HepG2 (cell line): ENCODE data around the gene GNB1. TPM values are rescaled to one million over a fixed set of nuclear protein-coding genes. Genes with fewer than 3 reads are reported as not detected.

ENCODE experiments used
- AGO2 ChIP-seq: fragments of 200-400 bp; formaldehyde crosslinking; optimal IDR thresholded peaks from 2 replicates; pipeline ENCODE3; 2017; ENCODE audit warnings: mild to moderate bottlenecking, low read depth, low read length, moderate library complexity
- ARHGAP35 ChIP-seq: sonication (generic); formaldehyde crosslinking; IDR thresholded peaks from 2 replicates; pipeline ENCODE4 v1.9.0; 2022; ENCODE audit warnings: mild to moderate bottlenecking, inconsistent platforms, moderate library complexity, missing genetic modification reagents, borderline replicate concordance
- ATF3 ChIP-seq: sonication (generic); formaldehyde crosslinking; IDR thresholded peaks from 2 replicates; pipeline ENCODE4 v1.4.0; 2020; ENCODE audit warnings: missing genetic modification reagents
- DPF2 ChIP-seq: sonication (generic); formaldehyde crosslinking; IDR thresholded peaks from 2 replicates; pipeline ENCODE4 v1.4.0; 2020; ENCODE audit warnings: mild to moderate bottlenecking, low read depth, missing genetic modification reagents, borderline replicate concordance
- EEA1 ChIP-seq: sonication (generic); formaldehyde crosslinking; IDR thresholded peaks from 2 replicates; pipeline ENCODE4 v1.5.1; 2020; ENCODE audit warnings: mild to moderate bottlenecking, missing genetic modification reagents, borderline replicate concordance
- FOXA3 ChIP-seq: IDR thresholded peaks from 2 replicates; pipeline ENCODE4 v1.6.1; 2016; ENCODE audit warnings: missing genetic modification reagents, missing compliant biosample characterization
- GMEB1 ChIP-seq: sonication (generic); formaldehyde crosslinking; IDR thresholded peaks from 2 replicates; pipeline ENCODE4 v1.5.1; 2020; ENCODE audit warnings: missing genetic modification reagents, mild to moderate bottlenecking, borderline replicate concordance
- HDAC6 ChIP-seq: fragments of 200-600 bp; sonication (generic); IDR thresholded peaks from 2 replicates; pipeline ENCODE4 v1.7.0; 2017; ENCODE audit warnings: mild to moderate bottlenecking, antibody characterized with exemption, low read length, low read depth
- HNRNPUL1 ChIP-seq: fragments of 200-400 bp; formaldehyde crosslinking; IDR thresholded peaks from 2 replicates; pipeline ENCODE4 v1.6.1; 2017; ENCODE audit warnings: low read depth, mild to moderate bottlenecking, low read length, moderate library complexity
- HOXA5 ChIP-seq: sonication (generic); formaldehyde crosslinking; IDR thresholded peaks from 2 replicates; pipeline ENCODE4 v1.4.0; 2020; ENCODE audit warnings: missing genetic modification reagents
- KDM2A ChIP-seq: sonication (generic); formaldehyde crosslinking; IDR thresholded peaks from 2 replicates; pipeline ENCODE4 v1.4.0; 2020; ENCODE audit warnings: low read depth, missing genetic modification reagents, borderline replicate concordance
- MIER2 ChIP-seq: IDR thresholded peaks from 2 replicates; pipeline ENCODE4 v1.6.1; 2016; ENCODE audit warnings: missing biosample characterization, missing genetic modification reagents
- MZF1 ChIP-seq: sonication (generic); formaldehyde crosslinking; IDR thresholded peaks from 2 replicates; pipeline ENCODE4 v1.8.1; 2023; ENCODE audit warnings: mild to moderate bottlenecking, missing genetic modification reagents, borderline replicate concordance
- ONECUT2 ChIP-seq: sonication (generic); formaldehyde crosslinking; IDR thresholded peaks from 2 replicates; pipeline ENCODE4 v1.4.0; 2020; ENCODE audit warnings: missing genetic modification reagents
- REST ChIP-seq, 2 experiments: IDR thresholded peaks; 2 replicates each; pipeline ENCODE4 v1.6.1; 2011 to 2012; ENCODE audit warnings: low read length in 2 of 2, borderline replicate concordance in 1 of 2, low read depth in 1 of 2, mild to moderate bottlenecking in 1 of 2, moderate library complexity in 1 of 2
- SALL2 ChIP-seq: sonication (generic); formaldehyde crosslinking; IDR thresholded peaks from 2 replicates; pipeline ENCODE4 v1.8.1; 2023; ENCODE audit warnings: mild to moderate bottlenecking, missing genetic modification reagents, inconsistent platforms
- TAF1 ChIP-seq: sonication (generic); formaldehyde crosslinking; IDR thresholded peaks from 2 replicates; pipeline ENCODE4 v1.4.0; 2020; ENCODE audit warnings: missing genetic modification reagents
- TFE3 ChIP-seq: IDR thresholded peaks from 2 replicates; pipeline ENCODE4 v1.6.1; 2016
- ZNF879 ChIP-seq: sonication (generic); formaldehyde crosslinking; IDR thresholded peaks from 2 replicates; pipeline ENCODE4 v1.8.1; 2023; ENCODE audit warnings: missing genetic modification reagents
- ZUFSP ChIP-seq: sonication (generic); formaldehyde crosslinking; IDR thresholded peaks from 2 replicates; pipeline ENCODE4 v1.9.0; 2021; ENCODE audit warnings: missing genetic modification reagents, mild to moderate bottlenecking, borderline replicate concordance
- polyA plus RNA-seq, 8 experiments: library from polyadenylated mRNA; depleted of rRNA in 3 of 8; stranded (reverse) in 7 of 8; unstranded in 1 of 8; fragments of >200 nt; fragmentation: Illumina TruSeq in 4 of 8; extraction: Trizol in 4 of 8; gene quantifications; 2 replicates each; pipeline versions ENCODE4 v1.2.1 to v1.2.3, GENCODE V29; 2011 to 2016; ENCODE audit warnings: low read depth in 4 of 8, missing spikeins in 1 of 8, mixed read lengths in 1 of 8; ENCODE audit not compliant: insufficient read depth in 1 of 8
- total RNA-seq, 5 experiments: library from RNA; depleted of rRNA; stranded (reverse); fragments of >200 nt; fragmentation: Illumina TruSeq; extraction: Trizol; gene quantifications; 2 replicates each; pipeline ENCODE4 v1.2.3, GENCODE V29; 2016; ENCODE audit warnings: low read depth in 1 of 5

GNB1 gene
- total and polyA plus RNA-seq, 2 of the 13 experiments (the other 11 are each of a cell fraction or from before 2014, with no cell fraction given), result 66.2 to 327 TPM

GRCh38 chr1:1919304-1920056, 28.6 kb upstream of the GNB1 start (continued):
- TF ChIP-seq ATF3 (CRISPR knock-in tag), result 0 out of 2 replicates have a peak, but pooled peaks have one; percentile 21
- TF ChIP-seq TFE3 (CRISPR knock-in tag), result 0 out of 2 replicates have a peak, but pooled peaks have one; percentile 39
- no peak for TF ChIP-seq ARHGAP35
- no peak; the same call in 1 of the 2 replicates for TF ChIP-seq KDM2A (CRISPR knock-in tag)
- TF ChIP-seq FOXA3 (CRISPR knock-in tag), result peak; percentile 30; the same call in 1 of the 2 replicates
- TF ChIP-seq MIER2 (CRISPR knock-in tag), result no peak
- TF ChIP-seq HOXA5, result peak; percentile 22; the same call in 1 of the 2 replicates
- TF ChIP-seq GMEB1 (CRISPR knock-in tag), result peak; percentile 81
- no peak for TF ChIP-seq REST (IDR thresholded peaks at IDR 0.05; ENCODE audit: borderline replicate concordance in 1 of 2, low read depth in 1 of 2, low read length in 2 of 2)
- TF ChIP-seq ZNF879 (CRISPR knock-in tag), result peak; percentile 51
- TF ChIP-seq SALL2 (CRISPR knock-in tag), result no peak
- TF ChIP-seq DPF2 (CRISPR knock-in tag), result no peak
- no peak for TF ChIP-seq ONECUT2 (CRISPR knock-in tag)
- TF ChIP-seq ZUFSP (CRISPR knock-in tag), result no peak
- TF ChIP-seq HNRNPUL1, result no peak; the same call in 1 of the 2 replicates
- TF ChIP-seq HDAC6, result no peak
- TF ChIP-seq TAF1, result peak; percentile 73
- peak; percentile 83; the same call in 1 of the 2 replicates for TF ChIP-seq MZF1 (CRISPR knock-in tag)
- no peak for TF ChIP-seq AGO2
- TF ChIP-seq EEA1 (CRISPR knock-in tag), result 0 out of 2 replicates have a peak, but pooled peaks have one; percentile 1
